ENCODE measurements around the gene PTPRE.

DNA sequence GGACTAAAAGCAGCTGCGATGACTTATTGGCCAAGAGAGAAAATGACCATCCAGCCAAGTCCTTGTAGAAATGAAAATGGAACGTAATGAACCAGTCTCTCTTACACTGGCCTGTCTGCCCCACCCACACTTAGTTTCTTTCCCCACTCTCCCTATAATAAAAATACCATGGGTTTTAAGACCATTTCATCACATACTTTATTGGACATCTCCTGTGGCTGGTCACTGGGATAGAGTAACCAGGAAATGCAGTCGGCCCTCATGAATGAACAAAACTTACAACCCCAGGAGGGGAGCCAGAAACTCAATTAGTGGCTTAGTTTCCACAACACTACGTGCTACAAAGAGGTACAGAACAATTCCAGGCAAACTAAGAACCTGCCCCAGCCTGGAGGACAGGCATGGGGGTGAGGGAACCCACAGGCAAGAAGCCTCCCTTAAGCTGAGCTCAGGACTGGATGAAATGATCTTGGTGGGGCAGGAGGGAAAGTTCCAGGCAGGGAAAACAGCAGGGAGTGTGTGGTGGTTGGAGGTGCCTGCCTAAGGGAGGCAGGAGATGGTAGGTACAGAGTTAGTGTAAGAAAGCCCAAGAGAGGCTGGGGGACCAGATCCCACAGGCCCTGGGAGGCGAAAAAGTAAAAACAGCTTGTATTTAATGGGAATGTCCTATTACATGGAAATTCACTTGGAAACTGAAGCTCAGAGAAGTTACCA, 189.7 kb downstream of the PTPRE start:
- TF ChIP-seq CTCF (conservative IDR thresholded peaks at IDR 0.05; ENCODE audit: low read length) (no peak), EZH2phosphoT487 (IDR thresholded peaks at IDR 0.05; ENCODE audit: borderline replicate concordance) (no peak)

All from Loucy (cell line).